KOPT-K1 (cell line): ENCODE results near the gene PLS1.
A peak's percentile ranks its signal among the peaks of the same experiment; 100 is the strongest.
"Not testable (repeated sequence)": the region's sequence is repeated elsewhere in the genome, so short reads cannot be mapped to it uniquely, and the experiment has no call there.

ENCODE experiments used
- H3K27ac ChIP-seq: fragments of 200-600 bp; sonication (generic); 2 replicates; pipeline ENCODE4 v1.5.1; 2016; ENCODE audit warnings: antibody characterized with exemption, mild to moderate bottlenecking, low read depth, low read length; ENCODE audit not compliant: poor library complexity, severe bottlenecking
- H3K36me3 ChIP-seq: fragments of 200-600 bp; sonication (generic); 2 replicates; pipeline ENCODE4 v1.5.1; 2017; ENCODE audit warnings: antibody characterized with exemption, mild to moderate bottlenecking, low read length, moderate library complexity; ENCODE audit not compliant: insufficient read depth
- H3K9me3 ChIP-seq: fragments of 200-600 bp; sonication (generic); 2 replicates; pipeline ENCODE4 v1.5.1; 2017; ENCODE audit warnings: antibody characterized with exemption, low read length, mild to moderate bottlenecking; ENCODE audit not compliant: insufficient read depth, poor library complexity, severe bottlenecking

The PLS1 gene

DNA sequence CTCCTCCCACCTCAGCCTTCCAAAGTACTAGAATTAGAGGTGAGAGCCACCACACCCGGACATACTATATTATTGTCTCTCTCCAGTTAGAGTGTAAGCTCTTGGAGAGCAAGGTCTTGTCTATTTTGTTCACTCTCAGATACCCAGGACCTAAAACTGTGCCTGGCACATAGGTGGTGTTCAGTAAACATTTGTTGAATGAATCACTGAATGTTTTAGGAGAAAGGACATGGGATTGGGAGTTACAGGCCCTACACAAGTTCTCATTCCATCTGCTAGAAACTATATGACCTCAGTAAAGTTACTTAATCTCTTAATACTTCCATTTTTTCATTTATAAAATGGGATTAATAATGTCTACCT is 16.2 kb upstream of the PLS1 start:
- peaks cover 11% of the 10 kb centered on the region; the same call in 1 of the 2 replicates for H3K36me3 ChIP-seq
- H3K9me3 ChIP-seq = no peaks in the 10 kb centered on the region
- no peak overlapping the region for H3K27ac ChIP-seq

DNA sequence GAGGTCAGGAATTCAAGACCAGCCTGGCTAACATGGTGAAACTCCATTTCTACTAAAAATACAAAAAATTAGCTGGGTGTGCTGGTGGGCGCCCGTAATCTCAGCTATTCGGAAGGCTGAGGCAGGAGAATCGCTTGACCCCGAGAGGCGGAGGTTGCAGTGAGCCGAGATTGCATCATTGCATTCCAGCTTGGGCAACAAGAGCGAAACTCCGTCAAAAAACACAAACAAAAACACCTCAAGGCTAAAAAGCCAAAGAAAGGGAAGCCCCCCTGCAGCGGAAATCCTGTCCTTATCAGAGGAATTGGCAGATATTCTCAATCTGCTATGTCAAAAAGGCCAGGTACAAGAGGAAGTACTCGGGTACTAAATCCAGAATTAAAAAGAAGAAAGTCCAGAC is 15.1 kb upstream of the PLS1 start:
- H3K27ac ChIP-seq, H3K36me3 ChIP-seq, H3K9me3 ChIP-seq: not testable (repeated sequence)

DNA sequence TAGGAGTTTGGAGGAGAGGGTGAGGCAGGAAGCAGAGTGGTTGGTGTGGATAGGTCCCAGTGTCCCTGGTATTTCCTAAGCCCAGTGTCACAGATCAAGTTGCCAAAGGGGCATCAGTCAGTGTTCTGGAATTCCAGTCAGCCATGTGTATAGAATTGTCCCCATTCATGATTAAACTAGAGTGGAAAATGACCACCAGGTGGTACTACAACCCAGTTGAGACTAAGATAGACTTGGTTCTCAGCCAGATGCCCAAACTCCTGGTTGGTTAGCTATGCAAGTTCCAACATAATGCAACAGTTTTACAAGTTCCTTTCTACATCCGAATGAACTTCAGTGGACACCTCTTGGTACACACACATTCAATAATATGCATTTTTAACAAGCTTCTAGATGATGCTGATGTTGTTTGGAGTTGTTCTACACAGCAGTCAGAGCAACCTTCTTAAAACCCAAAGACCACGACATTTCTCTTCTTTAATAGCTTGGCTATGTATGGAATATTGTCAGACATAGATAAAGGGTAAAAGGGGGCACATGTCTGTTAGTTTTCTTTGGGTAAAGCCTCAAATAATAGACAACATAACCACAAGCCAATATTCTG is 9.3 kb upstream of the PLS1 start:
- Histone ChIP-seq H3K9me3 (no peaks in the 10 kb centered on the region), H3K36me3 (no peaks in the 10 kb centered on the region), H3K27ac (no peak overlapping the region)

DNA sequence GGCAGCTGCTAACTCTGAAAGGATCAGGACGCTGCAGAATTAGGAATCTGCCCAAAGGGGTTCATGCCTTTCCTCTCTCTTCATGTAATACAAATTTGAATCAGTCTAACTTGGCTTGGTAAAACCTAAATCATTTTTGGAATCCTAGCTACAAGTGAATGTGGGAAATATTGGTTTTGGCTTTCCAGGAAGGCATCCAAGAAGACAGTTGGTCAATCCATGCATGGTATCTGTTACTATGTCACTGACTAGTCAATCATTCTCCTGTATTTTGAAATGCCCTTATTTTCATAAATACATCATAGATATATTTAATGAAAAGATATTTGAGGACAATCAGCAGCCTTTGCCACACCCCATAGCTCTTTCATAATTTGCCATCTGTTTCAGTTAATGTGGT is 7.5 kb upstream of the PLS1 start:
- Histone ChIP-seq H3K27ac (no peak overlapping the region), H3K36me3 (no peaks in the 10 kb centered on the region), H3K9me3 (no peaks in the 10 kb centered on the region)

DNA sequence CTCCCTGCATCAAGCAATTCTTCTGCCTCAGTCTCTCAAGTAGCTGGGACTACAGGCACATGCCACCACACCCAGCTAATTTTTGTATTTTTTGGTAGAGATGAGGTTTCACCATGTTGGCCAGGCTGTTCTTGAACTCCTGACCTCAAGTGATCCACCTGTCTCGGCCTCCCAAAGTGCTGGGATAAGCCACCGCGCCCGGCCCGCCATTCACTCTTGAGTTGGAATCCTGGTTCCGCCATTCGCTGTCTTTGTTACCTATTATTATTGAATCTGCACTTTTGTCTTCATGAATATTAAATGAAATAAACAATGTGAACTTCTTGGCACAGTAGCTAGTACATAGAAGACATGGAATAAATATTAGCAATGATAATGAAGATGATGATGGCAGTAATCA is 3.9 kb upstream of the PLS1 start:
- not testable (repeated sequence) for H3K27ac ChIP-seq, H3K36me3 ChIP-seq, H3K9me3 ChIP-seq

DNA sequence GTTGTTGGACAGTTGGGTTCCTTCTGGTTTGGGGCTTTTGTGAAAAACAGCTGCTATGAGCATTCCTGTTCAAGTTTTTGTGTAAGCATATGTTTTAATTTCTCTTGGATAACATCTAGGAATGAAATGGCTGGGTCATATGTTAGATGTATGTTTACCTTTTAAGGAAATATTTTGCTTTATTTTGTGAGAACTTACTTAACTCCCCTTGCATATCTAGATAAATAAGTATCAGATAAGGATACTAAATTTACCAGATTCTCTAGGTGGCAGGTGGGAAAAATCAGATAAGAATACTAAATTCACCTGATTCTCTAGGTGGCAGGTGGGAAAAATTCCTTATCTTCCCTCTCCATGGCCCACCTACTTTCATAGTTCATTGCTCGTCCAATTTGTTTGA is 1.1 kb upstream of the PLS1 start:
- no peaks in the 10 kb centered on the region for H3K9me3 ChIP-seq
- H3K27ac ChIP-seq = no peak overlapping the region
- H3K36me3 ChIP-seq = no peaks in the 10 kb centered on the region

DNA sequence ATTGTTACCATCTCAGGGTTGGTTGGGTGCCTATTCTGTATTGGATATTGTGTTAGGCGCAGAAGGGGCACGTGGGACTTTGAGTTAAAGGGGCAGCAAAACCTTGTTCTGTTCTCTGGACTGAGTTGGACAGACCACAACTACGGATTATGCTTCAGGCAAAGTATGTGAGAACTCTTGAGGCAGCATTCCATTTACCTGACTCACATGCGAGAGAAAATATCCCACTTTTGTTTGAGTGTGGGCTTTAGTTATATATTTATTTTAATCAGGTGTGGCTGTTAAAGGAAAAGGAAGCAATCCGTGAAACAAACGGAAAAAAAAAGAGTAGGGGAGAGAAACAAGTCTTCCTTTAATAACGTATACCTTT is 627 bp upstream of the PLS1 start:
- H3K27ac ChIP-seq = peak overlapping the region; percentile 67
- H3K36me3 ChIP-seq = no peaks in the 10 kb centered on the region
- H3K9me3 ChIP-seq = no peaks in the 10 kb centered on the region

DNA sequence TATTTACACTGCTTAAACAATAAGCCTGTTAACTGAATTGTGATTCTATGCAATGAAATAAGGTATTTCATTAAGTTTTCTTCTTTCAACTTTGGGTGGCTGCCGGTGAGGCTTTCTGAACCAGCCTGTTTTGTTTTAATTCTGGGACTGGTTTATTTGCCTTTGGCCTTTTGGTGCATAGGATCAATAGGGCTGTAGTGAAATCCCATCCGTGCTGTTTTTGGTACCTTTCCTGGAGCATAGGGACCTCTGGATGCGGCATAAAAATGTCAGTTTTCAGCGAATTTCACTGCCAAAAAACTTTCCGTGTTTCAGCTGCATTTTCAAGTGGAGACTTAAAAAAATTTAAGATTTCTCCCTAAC is 514 bp downstream of the PLS1 start:
- H3K27ac ChIP-seq = peak overlapping the region; percentile 67
- no peaks in the 10 kb centered on the region for H3K36me3 ChIP-seq
- no peaks in the 10 kb centered on the region for H3K9me3 ChIP-seq

DNA sequence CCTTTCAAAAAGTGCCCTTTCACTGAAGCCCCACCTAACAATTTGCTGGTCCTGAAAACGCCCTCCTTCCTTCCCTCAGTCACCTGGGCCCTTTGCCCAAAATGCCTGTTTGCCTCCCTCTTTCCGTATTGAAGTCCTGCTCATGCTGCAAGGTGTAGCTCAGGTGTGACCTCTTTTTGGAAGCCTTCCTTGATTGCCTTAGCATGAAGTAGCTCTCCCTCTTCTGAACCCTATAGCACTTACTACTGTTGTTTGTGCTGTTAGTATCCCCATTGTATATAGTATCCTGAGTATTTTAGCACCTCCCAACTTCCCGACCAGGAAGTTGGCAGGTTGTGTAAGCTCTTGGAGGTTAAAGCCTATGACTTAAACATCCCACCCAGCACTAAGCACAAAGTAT is 1.7 kb downstream of the PLS1 start:
- Histone ChIP-seq H3K36me3 (no peaks in the 10 kb centered on the region), H3K27ac (no peak overlapping the region), H3K9me3 (no peaks in the 10 kb centered on the region)

DNA sequence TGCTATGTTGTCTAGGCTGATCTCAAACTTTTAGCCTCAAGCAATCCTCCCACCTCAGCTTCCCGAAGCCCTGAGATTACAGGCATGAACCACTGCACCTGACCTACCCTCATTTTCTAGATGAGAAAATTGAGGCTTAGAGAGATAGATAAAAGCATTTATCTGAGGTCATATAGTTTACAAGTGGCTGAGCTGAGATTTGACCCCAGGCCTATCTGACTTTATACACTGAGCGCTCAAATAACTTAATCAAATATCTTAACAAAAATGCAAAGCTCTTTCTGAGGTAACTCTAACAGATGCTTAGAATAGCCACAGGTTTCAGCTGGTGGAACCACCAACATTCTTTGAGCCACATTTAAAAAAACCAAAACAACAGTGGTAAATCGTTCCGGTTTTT is 5.5 kb downstream of the PLS1 start:
- no peak overlapping the region for H3K27ac ChIP-seq
- no peaks in the 10 kb centered on the region for H3K9me3 ChIP-seq
- no peaks in the 10 kb centered on the region for H3K36me3 ChIP-seq

DNA sequence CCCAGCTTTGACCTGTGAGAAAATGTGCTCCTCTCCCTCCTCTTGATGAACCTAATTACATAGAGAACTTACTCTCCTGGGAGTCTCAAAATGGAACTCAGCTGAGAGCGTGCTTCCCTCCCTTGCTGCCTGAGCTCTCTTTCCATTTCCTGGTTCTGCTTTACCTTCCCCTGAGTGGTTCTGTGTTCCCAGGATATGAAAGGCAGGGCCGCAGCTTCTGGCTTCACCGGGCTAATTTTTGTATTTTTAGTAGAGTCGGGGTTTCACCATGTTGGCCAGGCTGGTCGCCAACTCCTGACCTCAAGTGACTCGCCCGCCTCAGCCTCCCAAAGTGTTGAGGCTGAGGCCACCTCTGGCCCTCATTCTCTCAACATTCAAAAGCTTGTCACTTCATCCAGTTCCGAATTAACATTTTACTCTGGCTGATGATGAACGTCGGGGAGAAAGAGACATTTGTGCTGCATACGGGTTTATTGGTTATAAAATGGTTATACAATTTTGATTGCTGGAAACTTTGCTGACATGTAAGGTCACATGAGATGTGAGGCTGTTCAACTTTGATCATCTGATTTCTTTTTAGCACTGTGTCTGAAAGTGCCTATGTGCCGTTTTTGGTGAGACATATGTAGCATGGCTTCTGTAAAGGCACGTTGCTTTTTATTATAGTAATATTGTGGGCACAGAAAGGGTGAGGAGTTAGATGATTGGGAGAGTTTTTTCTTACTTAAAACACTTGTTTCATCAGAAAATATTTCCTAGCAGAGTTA is 6.6 kb downstream of the PLS1 start:
- H3K9me3 ChIP-seq = no peaks in the 10 kb centered on the region
- H3K36me3 ChIP-seq = no peaks in the 10 kb centered on the region
- no peak overlapping the region for H3K27ac ChIP-seq

DNA sequence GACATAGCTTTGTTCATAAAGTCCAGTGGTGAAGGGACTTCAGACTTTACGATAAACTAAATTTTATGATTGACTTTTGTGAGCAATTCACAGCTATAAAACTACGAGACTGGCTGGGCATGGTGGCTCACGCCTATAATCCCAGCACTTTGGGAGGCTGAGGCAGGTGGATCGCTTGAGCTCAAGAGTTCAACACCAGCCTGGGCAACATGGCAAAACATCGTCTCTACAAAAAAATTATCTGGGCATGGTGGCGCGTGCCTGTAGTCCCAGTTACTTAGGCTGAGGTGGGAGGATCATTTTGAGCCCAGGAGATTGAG is 7.2 kb downstream of the PLS1 start:
- H3K27ac ChIP-seq, H3K9me3 ChIP-seq, H3K36me3 ChIP-seq: not testable (repeated sequence)

DNA sequence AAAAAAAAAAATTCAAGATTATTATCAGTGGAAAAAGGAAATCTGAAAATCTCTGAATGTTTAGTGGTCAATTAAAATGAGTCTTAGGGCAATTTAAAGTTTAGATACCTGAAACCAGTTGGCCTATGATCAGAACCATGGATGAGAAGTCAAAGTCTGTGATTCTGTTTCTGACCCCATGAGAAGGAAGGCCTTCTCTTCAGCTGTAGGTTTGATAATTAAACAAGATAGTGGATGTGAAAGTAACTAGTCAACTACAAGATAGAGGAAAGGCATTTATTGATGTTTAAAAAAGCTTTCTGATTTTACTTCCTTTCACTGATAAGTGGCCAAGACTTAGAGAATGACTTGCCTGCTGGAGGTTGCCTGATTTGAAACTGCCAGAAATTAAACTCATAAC is 8.7 kb downstream of the PLS1 start:
- Histone ChIP-seq H3K27ac (no peak overlapping the region), H3K9me3 (no peaks in the 10 kb centered on the region), H3K36me3 (no peaks in the 10 kb centered on the region)

DNA sequence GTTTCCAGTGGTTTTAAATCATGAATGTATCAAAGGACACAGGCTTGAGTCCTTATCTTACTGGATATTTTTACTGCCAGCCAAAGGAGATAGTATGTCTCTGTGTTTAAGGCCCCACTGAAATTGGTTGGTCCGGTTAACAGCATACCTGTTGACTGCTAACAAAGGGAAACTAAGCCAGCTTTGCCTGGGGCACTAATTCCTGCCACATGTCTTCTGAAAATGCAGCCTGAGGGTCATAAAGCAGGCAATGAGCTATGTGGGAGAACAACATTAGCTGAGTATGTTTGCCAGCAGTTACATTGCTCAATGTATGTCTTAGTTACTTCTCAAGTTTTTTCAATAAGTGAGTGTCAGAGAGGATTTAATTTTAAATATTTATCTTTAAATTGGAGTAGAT is 12.4 kb downstream of the PLS1 start:
- H3K9me3 ChIP-seq = no peaks in the 10 kb centered on the region
- no peak overlapping the region for H3K27ac ChIP-seq
- H3K36me3 ChIP-seq = no peaks in the 10 kb centered on the region

DNA sequence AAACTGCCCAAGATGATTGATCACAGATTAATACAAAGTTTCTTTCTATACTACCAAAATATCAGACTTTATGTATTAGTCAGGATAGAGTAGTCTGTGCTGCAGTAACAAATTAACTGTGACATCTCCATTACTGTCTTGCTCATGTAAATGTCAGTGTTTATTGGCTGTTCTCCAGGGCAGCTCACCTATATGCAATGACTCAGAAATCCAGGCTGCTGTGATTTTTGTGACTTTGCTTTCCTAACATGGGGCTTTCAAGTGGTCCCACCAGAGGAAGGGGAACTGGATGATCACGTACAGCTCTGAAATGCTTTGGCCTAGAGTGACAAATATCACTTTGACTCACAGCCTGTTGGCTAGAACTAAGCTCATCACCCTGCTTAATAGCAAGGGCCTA is 12.9 kb downstream of the PLS1 start:
- Histone ChIP-seq H3K27ac (no peak overlapping the region), H3K9me3 (no peaks in the 10 kb centered on the region), H3K36me3 (no peaks in the 10 kb centered on the region)

DNA sequence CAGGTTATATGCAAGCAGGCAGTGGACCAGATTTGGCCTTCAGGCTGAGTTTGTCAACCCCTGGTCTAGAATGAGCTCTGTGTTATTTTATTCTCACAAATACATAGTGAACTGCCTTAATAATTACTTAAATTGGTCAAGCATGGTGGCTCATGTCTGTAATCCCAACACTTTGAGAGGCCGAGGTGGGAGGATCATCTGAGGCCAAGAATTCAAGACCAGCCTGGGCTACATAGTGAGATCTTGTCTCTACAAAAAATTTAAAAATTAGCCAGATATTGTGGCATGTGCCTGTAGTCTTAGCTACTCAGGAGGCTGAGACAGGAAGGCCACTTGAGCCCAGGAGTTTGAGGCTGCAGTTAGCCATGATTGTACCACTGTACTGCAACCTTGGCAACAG is 15.0 kb downstream of the PLS1 start:
- Histone ChIP-seq H3K36me3 (no peaks in the 10 kb centered on the region), H3K9me3 (no peaks in the 10 kb centered on the region), H3K27ac (no peak overlapping the region)
